GM21515 (cell line): ENCODE results near the gene PCNT.
"Not testable (repeated sequence)": the region's sequence is repeated elsewhere in the genome, so short reads cannot be mapped to it uniquely, and the experiment has no call there.

Experiments used
- ATAC-seq: cut with Tn5 transposase; IDR thresholded peaks from one replicate; pipeline ENCODE4 v1.9.1; 2021; ENCODE audit not compliant: unreplicated experiment

The PCNT gene

DNA sequence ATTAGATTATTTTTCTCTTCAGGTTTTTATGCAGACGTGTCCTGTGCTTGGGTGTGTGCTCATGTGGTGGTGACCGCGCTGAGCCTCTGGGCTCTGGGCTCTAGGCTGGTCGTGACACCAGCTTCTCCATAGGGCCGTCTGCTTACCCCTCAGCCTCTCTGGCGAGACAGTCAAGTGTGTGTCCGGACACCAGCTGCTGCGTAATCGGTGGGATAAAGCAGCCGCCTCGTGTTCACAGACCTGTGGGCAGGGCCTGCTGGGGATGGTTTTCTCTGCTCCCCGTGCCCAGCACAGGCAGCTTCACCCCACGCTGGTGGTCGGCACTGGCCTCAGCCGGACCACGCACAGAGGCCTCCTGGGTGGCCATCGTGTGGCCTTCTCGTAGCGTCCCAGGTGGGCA is 101.1 kb downstream of the PCNT start:
- no peak for ATAC-seq

DNA sequence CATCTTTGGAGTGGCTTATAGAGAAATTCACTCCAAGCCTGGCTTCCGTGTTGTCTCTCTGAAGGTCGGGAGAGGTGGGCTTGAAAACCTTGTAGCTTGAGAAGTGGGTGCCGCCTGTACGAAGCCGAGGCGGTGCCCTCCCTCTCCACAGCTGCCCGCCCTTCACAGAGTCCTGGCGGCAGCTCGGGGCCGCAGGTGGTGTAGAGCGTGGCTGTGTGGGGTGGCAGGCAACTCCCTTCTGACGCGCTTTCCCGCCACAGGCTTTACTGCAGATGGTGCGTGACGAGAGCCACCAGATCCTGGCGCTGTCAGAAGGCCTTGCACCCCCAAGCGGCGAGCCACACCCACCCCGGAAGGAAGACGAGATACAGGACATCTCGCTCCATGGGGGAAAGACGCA is 101.6 kb downstream of the PCNT start:
- no peak for ATAC-seq

DNA sequence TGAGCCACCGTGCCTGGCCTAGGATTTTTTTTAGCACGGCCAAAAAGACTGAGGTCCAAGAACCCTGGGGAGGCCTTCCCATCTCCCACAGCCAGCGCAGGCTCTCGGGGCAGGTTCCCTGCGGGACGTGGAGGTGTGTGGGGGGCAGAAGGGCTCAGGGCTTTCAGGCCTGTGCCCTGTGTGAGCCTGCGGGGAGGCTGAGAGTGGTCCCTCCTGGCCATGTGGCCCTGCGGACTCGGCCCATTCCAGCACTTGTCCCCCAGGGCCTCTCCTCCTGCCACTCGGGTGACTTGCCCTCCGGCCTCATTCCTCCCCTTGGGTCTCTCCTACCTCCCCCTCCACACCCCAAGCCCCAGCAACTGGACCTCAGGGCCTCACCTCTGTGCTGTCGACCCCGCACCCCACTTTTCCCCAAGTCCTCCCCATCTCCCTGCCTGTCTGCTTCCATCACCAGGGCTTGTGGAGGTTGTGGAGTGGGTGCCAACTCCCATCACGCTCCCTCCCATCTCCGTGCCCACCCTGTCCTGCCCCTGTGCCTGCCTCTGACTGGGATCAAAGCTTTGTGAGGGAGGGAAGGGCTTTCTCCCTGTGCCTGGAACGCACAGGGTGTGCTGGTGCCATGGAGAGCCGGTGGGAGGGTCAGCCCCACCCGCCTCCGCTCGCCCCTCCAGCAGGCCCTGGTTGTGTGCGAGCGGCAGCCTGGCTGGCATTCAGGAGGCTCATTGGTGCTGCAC is 102.5 kb downstream of the PCNT start:
- no peak for ATAC-seq

DNA sequence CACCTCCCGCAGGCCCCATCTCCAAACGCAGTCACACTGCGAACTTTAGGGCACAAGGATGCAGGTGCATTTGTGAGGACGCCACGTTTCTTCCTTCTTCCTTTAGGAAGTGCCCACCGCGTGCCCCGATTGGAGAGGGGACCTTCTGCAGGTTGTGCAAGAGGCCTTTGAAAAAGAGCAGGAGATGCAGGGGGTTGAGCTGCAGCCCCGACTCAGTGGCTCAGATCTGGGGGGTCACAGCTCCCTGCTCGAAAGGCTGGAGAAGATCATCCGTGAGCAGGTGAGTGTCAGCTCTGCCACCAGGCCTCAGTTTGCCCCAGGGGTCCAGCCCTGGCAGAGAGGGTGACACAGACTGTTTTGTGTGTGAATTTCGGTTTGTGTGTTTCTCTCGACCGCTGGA is 103.6 kb downstream of the PCNT start:
- ATAC-seq, result no peak

DNA sequence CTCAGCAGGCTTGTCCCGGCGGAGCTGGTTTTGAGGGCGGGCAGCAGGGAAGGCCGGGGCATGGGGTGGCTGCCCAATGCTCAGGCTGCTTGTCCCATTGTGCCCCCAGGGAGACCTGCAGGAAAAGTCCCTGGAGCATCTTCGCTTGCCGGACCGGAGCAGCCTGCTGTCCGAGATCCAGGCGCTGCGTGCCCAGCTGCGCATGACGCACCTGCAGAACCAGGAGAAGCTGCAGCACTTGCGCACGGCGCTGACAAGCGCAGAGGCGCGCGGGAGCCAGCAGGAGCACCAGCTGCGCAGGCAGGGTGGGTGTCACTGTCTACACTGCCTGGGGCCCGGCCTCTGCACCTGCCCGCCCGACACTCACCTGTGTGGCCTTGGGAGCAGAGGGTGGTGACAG is 104.3 kb downstream of the PCNT start:
- no peak for ATAC-seq

DNA sequence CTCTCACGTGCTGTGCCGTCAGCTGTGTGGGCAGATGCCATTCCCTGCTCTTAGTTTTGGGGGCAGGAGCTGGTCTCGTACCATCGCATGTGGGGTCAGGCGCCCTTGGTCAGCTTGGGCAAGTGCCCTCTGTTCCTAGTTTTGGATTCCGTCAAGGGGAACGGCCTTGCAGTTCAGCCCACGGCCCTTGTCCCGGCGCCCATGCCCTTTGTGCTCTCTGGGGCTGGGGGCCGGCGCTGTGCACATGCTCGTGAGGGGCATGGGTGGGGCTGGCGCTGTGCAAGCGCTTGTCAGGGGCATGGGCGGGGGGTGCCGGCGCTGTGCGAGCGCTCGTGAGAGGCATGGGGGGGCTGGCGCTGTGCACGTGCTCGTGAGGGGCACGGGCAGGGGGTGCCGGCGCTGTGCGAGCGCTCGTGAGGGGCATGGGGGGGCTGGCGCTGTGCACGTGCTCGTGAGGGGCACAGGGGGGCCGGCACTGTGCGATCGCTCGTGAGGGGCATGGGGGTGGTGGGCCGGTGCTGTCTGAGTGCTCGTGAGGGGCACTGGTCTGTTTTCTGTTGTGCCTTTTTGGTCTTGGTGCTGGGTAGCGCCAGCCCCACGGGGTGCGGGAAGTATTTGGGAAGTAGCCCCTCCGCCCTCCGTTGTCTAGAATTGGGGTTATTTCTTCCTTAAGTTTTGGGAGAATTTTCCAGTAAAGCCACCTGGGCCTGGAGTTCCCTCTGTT is 105.2 kb downstream of the PCNT start:
- no peak for ATAC-seq

DNA sequence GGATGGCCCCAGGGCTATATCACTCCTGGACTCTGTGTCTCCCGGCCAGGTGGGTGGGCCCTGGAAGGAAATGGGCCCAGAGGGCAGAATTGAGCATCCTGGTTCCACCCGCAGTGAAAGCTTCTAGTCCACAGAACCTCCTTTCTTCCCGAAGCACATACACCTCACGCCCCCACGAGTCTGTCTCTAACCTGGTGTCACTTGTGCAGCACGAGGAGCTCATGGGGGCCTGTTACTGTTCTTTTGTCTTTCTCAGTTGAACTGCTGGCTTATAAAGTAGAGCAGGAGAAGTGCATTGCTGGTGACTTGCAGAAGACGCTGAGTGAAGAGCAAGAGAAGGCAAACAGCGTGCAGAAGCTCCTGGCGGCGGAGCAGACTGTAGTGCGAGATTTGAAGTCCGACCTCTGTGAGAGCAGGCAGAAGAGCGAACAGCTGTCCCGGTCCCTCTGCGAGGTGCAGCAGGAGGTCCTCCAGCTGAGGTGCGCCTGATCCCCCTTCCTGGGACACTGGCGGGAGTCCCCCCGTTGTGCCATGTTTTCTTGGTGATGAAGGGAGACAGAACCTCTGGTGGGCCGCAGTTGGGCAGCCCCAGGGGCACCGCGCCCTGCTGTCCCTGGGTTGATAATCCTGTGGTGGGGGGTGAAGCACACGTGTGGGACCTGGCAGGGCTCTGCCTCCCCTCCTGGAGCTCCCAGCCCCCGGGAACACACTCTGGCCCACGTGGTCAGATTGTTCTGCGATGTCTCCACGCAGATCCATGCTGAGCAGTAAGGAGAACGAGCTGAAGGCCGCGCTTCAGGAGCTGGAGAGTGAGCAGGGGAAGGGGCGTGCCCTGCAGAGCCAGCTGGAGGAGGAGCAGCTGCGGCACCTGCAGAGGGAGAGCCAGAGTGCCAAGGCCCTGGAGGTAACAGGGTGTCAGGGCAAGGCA is 106.1 kb downstream of the PCNT start:
- ATAC-seq, result no peak

DNA sequence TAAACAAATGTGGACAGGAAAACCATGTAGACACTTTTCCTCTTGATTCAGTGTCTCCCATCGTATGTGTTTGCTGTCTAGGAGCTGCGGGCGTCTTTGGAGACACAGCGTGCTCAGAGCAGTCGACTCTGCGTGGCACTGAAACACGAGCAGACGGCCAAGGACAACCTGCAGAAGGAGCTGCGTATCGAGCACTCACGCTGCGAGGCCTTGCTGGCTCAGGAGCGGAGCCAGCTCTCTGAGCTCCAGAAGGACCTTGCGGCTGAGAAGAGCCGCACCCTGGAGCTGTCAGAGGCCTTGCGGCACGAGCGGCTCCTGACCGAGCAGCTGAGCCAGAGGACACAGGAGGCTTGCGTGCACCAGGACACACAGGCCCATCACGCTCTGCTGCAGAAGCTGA is 107.5 kb downstream of the PCNT start:
- no peak for ATAC-seq

DNA sequence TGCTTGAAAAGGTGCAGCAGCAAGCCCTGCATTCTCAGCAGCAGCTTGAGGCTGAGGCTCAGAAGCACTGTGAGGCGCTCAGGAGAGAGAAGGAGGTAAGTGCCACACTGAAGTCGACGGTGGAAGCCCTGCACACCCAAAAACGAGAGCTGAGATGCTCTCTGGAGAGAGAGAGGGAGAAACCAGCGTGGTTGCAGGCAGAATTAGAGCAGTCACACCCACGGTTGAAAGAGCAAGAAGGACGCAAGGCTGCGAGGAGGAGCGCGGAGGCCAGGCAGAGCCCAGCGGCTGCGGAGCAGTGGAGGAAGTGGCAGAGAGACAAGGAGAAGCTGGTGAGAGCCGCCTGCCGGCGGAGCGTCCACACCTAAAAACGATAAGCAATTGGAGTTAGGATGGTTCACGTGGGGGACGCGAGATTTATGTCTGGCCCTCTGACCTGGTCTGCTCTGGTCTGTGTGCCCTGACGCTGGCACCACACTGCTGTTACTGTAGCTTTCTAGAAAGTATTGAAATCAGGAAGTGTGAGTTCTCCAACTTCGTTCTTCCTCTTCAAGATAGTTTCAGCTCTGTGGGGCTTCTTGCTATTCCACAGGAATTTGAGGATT is 108.0 kb downstream of the PCNT start:
- ATAC-seq, result no peak

DNA sequence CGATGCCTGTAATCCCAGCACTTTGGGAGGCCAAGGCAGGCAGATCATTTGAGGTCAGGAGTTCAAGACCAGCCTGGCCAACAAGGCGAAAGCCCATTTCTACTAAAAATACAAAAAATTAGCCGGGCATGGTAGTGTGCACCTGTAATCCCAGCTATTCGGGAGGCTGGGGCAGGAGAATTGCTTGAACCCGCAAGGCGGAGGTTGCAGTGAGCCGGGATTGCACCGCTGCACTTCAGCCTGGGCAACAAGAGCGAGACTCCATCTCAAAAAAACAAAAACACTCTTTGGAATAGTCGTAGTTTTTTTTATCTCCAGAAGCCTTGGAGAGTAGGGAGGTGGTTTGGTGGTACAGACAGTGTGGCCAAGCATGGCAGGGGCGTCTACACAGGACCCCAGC is 109.2 kb downstream of the PCNT start:
- ATAC-seq, result not testable (repeated sequence)

DNA sequence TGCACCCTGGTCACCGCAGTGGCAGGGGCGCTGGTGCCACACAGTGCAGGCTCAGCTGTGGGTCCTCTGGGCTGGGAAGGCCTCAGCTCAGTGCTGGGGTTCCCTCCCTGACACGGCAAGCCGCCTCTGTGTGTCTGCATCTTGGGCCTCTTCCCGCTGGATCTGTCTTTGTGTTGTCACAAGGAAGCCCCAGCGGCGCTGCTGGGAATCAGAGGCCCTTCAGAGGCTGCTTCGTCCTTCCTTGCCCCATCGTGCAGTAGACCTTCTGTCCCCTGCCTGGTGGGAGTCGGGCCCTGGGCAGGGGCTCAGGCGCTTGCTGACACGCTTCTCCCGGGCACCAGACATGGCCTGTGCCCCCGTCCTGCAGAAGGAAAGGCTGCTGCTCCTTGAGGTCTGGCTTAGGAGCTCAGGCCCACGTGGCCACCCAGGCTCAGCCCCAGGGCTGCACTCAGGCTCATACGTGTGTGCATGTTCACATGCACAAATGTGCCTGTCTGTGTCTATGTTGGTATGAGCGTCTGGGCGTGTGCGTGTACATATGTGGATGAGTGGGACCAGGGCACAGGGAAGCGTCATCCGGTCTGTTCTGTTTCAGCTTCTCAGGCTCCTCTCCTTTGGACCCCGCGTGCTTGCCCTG is 110.5 kb downstream of the PCNT start:
- ATAC-seq, result no peak

DNA sequence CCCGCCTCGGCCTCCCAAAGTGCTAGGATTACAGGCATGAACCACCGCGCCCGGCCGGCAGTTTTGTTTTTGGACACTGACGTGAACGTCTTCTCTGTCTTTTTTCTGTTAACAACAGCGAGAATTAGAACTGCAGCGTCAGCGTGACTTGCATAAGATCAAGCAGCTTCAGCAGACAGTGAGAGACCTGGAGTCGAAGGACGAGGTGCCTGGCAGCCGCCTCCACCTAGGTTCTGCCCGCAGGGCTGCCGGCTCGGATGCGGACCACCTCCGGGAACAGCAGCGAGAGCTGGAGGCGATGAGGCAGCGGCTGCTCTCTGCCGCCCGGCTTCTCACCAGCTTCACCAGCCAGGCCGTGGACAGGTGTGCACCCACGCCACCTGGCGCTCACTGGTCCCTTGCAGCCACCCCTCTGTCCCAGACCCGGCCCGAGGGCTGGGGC is 111.9 kb downstream of the PCNT start:
- no peak for ATAC-seq

DNA sequence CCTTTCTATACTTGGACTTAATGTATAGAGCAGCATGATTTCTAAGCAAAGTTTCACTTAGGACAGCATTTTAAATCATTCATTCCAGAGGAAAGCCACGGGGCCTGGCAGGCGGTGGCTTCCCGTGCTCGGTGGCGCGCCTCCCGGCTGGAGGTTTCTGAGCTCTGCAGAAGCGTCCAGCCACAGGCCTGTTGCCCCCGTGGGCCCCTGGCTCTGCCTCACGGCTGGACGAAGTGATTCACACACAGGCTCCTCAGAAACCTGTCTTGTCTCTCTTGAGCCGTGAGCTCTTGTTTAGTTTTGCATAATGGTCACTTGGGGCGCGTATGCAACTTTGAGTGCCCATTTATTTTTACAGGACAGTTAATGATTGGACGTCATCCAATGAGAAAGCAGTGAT is 112.7 kb downstream of the PCNT start:
- ATAC-seq, result no peak

DNA sequence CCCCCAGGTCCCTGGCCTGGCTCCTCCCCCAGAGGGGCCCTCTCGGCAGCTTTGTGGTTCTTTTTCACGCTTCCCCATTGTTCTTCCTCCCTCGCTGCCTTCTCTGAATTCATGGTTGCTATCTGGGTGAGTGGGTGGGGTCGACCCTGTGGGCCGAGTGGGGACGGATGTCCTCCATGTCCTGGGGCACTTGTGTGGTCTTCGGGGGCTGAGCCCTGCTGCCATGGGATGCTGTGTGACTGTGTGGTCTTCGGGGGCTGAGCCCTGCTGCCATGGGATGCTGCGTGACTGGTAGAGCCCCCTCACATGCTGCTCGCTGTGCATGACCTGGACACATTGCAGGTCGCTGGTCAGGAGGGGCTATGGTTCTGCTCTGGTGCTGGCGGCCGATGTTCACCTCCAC is 113.1 kb downstream of the PCNT start:
- ATAC-seq, result no peak

DNA sequence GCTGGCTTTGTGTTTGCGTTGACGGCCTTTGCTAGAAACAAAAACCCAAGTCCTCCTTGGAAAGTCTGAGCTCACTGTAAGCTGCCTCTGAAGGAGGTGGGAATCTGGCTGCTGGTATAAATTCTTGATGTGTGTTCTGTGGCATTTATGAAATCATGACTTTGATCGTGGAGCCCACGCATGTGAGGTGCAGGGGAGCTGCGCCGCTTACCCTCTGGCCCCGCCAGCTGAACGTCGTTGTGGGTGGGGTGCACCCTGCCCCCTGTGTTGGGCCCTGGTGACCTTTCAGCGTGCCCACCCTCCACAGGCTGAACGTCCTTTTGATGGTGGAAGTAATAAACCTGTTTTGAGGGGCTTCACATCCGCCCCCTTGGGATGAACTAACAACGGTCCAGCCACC is 113.6 kb downstream of the PCNT start:
- no peak for ATAC-seq

DNA sequence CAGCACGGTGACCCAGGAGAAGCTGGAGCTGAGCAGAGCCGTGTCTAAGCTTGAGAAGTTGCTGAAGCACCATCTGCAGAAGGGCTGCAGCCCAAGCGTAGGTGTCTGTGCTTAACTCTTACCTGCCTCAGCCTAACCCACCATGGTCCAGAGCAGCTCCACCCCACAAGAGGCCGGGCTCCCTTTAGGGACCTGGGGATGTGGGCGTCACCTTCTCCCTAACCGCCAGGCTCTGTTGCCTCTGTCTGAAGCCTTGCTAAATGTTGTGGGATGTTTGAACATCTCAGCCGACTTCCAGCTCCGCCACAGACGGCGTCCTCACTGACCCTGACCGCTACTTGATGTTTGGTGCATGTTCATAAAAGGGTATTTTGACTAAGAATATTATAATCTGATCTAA is 114.3 kb downstream of the PCNT start:
- ATAC-seq, result no peak

DNA sequence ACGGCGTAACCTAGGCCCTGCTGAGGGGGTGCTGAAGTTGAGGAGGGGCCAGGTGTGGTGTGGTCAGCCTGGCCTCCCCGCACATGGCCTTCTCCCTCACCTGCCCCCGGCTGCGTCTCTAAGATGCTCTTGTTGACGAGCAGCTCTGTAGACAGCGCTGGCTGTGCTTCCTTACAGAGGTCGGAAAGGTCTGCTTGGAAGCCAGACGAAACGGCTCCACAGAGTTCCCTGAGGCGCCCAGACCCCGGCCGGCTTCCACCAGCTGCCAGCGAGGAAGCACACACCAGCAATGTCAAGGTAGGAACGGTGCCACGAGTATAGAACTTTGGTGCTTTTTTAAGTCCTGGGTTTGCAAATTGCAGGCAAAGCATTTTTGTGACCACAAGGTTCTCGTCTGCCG is 116.0 kb downstream of the PCNT start:
- ATAC-seq, result no peak

DNA sequence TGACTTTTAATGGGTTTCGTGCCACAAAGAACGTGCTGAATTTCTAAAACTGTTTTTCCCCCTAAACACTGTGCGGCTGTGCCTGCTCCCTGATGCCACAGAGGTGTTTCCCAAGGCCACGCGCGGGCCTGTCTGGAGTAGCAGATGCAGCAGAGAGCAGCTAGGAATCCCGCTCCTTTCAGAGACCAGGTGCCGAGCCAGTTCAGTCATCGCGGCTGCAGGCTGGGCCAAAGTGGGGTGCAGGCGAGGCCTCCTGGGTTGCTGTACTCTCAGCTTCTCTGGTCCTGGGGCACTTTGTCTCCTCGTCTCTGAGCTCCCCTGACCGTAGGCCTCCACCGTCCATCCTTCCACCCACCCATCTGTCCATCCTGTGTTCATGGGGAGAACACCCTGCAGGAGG is 117.4 kb downstream of the PCNT start:
- no peak for ATAC-seq

DNA sequence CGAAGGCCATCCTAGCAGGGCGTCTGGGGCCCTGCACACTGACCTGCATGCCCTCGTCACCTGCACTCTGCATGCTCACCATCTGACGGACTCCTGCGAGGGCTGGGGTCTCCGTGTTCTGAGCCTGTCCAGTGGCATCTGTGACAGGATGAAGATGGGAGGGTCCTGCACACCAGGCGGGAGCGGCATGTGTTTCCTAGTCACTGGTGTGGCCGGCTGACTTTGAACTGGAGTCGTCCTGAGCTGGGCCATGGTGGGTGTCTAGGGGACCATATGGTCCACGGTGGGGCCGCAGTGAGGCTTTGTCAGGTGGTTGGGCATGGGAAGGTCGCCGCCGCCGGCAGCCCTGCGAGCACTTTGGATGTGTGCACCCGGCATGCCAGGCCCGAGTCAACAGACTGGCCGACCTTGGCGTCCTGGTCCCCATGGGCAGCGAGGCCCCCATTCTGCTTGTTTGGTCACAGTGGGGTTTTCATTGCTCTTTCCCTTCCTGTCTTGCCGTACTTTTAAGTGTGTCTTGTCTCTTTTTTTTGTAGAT is 118.1 kb downstream of the PCNT start:
- ATAC-seq, result no peak

DNA sequence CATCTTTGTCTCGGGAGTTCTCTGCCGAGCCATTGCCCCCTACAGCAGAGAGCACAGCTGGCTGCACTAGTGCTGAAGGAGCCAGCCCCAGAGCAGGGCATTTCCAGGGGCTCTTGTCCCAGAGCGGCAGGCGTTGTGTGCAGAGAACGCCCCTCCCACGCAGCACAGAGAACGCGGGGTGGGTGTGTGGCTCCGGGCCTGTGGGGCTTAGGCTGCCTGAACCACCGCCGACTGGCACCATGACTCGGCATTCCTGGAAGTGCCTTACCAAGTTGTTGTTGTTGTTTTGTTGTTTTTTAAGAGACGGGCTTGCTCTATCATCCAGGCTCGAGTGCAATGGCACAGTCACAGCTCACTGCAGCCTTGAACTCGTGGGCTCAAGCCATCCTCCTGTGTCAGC is 119.0 kb downstream of the PCNT start:
- no peak for ATAC-seq

DNA sequence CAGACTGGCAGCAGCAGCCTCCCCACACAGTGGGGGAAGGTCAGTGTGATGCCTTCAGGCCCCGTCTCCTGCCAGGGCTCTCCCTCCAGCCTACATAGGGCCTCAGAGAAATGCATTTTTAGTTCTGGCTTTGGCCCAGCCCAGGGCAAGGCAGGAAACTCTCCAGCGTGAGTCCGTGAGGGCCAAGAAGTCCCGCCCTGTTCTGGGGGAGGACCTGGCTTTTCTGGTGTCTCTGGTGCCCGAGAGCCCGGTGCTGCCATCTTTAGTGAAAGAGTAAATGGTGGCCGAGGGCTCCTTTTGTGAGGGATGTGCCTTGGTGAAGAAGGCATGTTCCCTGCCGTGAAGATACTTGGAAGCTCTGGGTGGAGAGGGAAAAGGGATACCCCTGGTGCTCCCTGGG is 120.0 kb downstream of the PCNT start:
- no peak for ATAC-seq
